HG03159 (cell line): ENCODE results near the gene MCC.

Experiments
- ATAC-seq: cut with Tn5 transposase; IDR thresholded peaks from one replicate; pipeline ENCODE4 v1.9.1; 2021; ENCODE audit warnings: mild to moderate bottlenecking, moderate library complexity; ENCODE audit not compliant: unreplicated experiment

MCC gene

GRCh38 chr5:113044776-113045465 lies 443.3 kb downstream of the MCC start:
- no peak for ATAC-seq

GRCh38 chr5:113043491-113043931 lies 444.7 kb downstream of the MCC start:
- ATAC-seq = no peak

GRCh38 chr5:113042491-113043243 lies 445.6 kb downstream of the MCC start:
- ATAC-seq = no peak

- ATAC-seq = no peak
These were observed 447.5 kb downstream of the MCC start for GRCh38 chr5:113040672-113041260.

- no peak for ATAC-seq
These were observed 448.3 kb downstream of the MCC start for GRCh38 chr5:113039934-113040285.

- no peak for ATAC-seq
These were observed 448.9 kb downstream of the MCC start for GRCh38 chr5:113039229-113039933.

GRCh38 chr5:113038714-113039113 lies 449.5 kb downstream of the MCC start:
- ATAC-seq = no peak

GRCh38 chr5:113038136-113038535 lies 450.1 kb downstream of the MCC start:
- no peak for ATAC-seq

- ATAC-seq = no peak
These were observed 451.4 kb downstream of the MCC start for GRCh38 chr5:113036826-113037225.

- ATAC-seq = no peak
These were observed 451.9 kb downstream of the MCC start for GRCh38 chr5:113036321-113036720.

GRCh38 chr5:113035096-113035495 lies 453.2 kb downstream of the MCC start:
- no peak for ATAC-seq

- ATAC-seq = no peak
These were observed 454.0 kb downstream of the MCC start for GRCh38 chr5:113034182-113034773.

GRCh38 chr5:113031557-113031956 lies 456.7 kb downstream of the MCC start:
- no peak for ATAC-seq

- no peak for ATAC-seq
These were observed 457.1 kb downstream of the MCC start for GRCh38 chr5:113031104-113031503.

GRCh38 chr5:113029614-113030013 lies 458.6 kb downstream of the MCC start:
- ATAC-seq = no peak

GRCh38 chr5:113027431-113027830 lies 460.8 kb downstream of the MCC start:
- ATAC-seq = no peak

GRCh38 chr5:113027015-113027414 lies 461.2 kb downstream of the MCC start:
- ATAC-seq = no peak

GRCh38 chr5:113026211-113026610 lies 462.0 kb downstream of the MCC start:
- no peak for ATAC-seq

- ATAC-seq = no peak
These were observed 462.7 kb downstream of the MCC start for GRCh38 chr5:113025596-113025995.

- ATAC-seq = no peak
These were observed 464.1 kb downstream of the MCC start for GRCh38 chr5:113024076-113024697.

- ATAC-seq = peak; percentile 84
These were observed 465.6 kb downstream of the MCC start for GRCh38 chr5:113022661-113023060.
